Liver (tissue), 9 donors: ENCODE data around the gene AQR. TPM values are rescaled to one million over a fixed set of nuclear protein-coding genes. Genes with fewer than 3 reads are reported as not detected.

ENCODE experiments used
- DNase-seq: peaks from one replicate; pipeline ENCODE4 v3.0.0-alpha.2; 2017; ENCODE audit warnings: low spot score
- H3K27ac ChIP-seq, 2 donors: one replicate each; pipeline ENCODE4 v1.7.0; 2013; ENCODE audit warnings: inconsistent platforms in 2 of 2, low read length in 2 of 2, control low read depth in 1 of 2, low read depth in 1 of 2, mild to moderate bottlenecking in 1 of 2
- H3K27me3 ChIP-seq, 4 donors: one replicate each; pipeline versions ENCODE4 v1.6.1 to v1.7.0; 2013; ENCODE audit warnings: low read length in 3 of 4, inconsistent platforms in 1 of 4, mild to moderate bottlenecking in 1 of 4, moderate library complexity in 1 of 4; ENCODE audit not compliant: control insufficient read depth in 4 of 4, insufficient read depth in 4 of 4
- H3K36me3 ChIP-seq, 4 donors: one replicate each; pipeline versions ENCODE4 v1.6.1 to v1.7.0; 2013; ENCODE audit warnings: low read length in 3 of 4, mild to moderate bottlenecking in 3 of 4, low read depth in 1 of 4, moderate library complexity in 1 of 4; ENCODE audit not compliant: control insufficient read depth in 4 of 4, insufficient read depth in 3 of 4
- H3K4me1 ChIP-seq, 4 donors: one replicate each; pipeline versions ENCODE4 v1.6.1 to v1.7.0; 2013; ENCODE audit warnings: low read length in 3 of 4, mild to moderate bottlenecking in 3 of 4, moderate library complexity in 1 of 4; ENCODE audit not compliant: control insufficient read depth in 4 of 4, insufficient read depth in 4 of 4
- H3K4me3 ChIP-seq, 3 donors: one replicate each; pipeline versions ENCODE4 v1.6.1 to v1.7.0; 2013; ENCODE audit warnings: low read length in 3 of 3, control low read depth in 1 of 3, low read depth in 1 of 3, mild to moderate bottlenecking in 1 of 3
- H3K9ac ChIP-seq, 2 donors: one replicate each; pipeline ENCODE4 v1.7.0; 2013; ENCODE audit warnings: low read length in 2 of 2, mild to moderate bottlenecking in 2 of 2, moderate library complexity in 2 of 2, control low read depth in 1 of 2, low read depth in 1 of 2
- H3K9me3 ChIP-seq, 4 donors: one replicate each; pipeline versions ENCODE4 v1.6.1 to v1.7.0; 2013; ENCODE audit warnings: low read length in 3 of 4; ENCODE audit not compliant: control insufficient read depth in 4 of 4
- CTCF ChIP-seq: fragments of 150-350 bp; IDR thresholded peaks from 2 replicates; pipeline ENCODE4 v1.5.1; 2017; ENCODE audit warnings: improper control_type of control experiment, low read depth, low read length; ENCODE audit not compliant: missing input control
- FOXA1 ChIP-seq: IDR thresholded peaks from 2 replicates; pipeline ENCODE4 v1.6.1; 2016; ENCODE audit warnings: antibody characterized with exemption
- FOXA2 ChIP-seq: IDR thresholded peaks from 2 replicates; pipeline ENCODE4 v1.6.1; 2016; ENCODE audit warnings: antibody characterized with exemption
- HNF4A ChIP-seq, 2 donors: conservative IDR thresholded peaks; 2 replicates each; pipeline ENCODE4 v1.6.1; 2016; ENCODE audit warnings: antibody characterized with exemption in 2 of 2, mild to moderate bottlenecking in 2 of 2
- HNF4G ChIP-seq: IDR thresholded peaks from 2 replicates; pipeline ENCODE4 v1.6.1; 2016; ENCODE audit warnings: antibody characterized with exemption
- JUND ChIP-seq, 2 donors: IDR thresholded peaks; 2 replicates each; pipeline ENCODE4 v1.6.1; 2016; ENCODE audit warnings: antibody characterized with exemption in 2 of 2
- MAX ChIP-seq: IDR thresholded peaks from 2 replicates; pipeline ENCODE4 v1.6.1; 2016; ENCODE audit warnings: antibody characterized with exemption
- NR2F2 ChIP-seq: IDR thresholded peaks from 2 replicates; pipeline ENCODE4 v1.6.1; 2016; ENCODE audit warnings: antibody characterized with exemption
- RAD21 ChIP-seq, 2 donors: IDR thresholded peaks; 2 replicates each; pipeline ENCODE4 v1.6.1; 2016; ENCODE audit warnings: antibody characterized with exemption in 2 of 2, mild to moderate bottlenecking in 2 of 2
- REST ChIP-seq: IDR thresholded peaks from 2 replicates; pipeline ENCODE4 v1.6.1; 2016; ENCODE audit warnings: antibody characterized with exemption, mild to moderate bottlenecking
- RXRA ChIP-seq, 2 donors: IDR thresholded peaks; 2 replicates each; pipeline ENCODE4 v1.6.1; 2017 to 2018; ENCODE audit warnings: antibody characterized with exemption in 2 of 2, mild to moderate bottlenecking in 1 of 2
- SP1 ChIP-seq: IDR thresholded peaks from 2 replicates; pipeline ENCODE4 v1.6.1; 2018; ENCODE audit warnings: antibody characterized with exemption, mild to moderate bottlenecking
- TAF1 ChIP-seq: conservative IDR thresholded peaks from 2 replicates; pipeline ENCODE4 v1.6.1; 2016; ENCODE audit warnings: antibody characterized with exemption, mild to moderate bottlenecking
- WGBS: extraction: QIAGEN DNeasy Blood & Tissue Kit; methylation state at CpG from one replicate; pipeline ENCODE4 v1.1.7; 2013; 5-methylcytosine and 5-hydroxymethylcytosine counted together
- polyA plus RNA-seq, 2 donors: library from polyadenylated mRNA; stranded (reverse) in 1 of 2; unstranded in 1 of 2; fragments of 200-250 nt in 1 of 2; fragments of >200 nt in 1 of 2; fragmentation: Nextera tagmentation in 1 of 2; extraction: Ambion mirVana in 1 of 2; gene quantifications; one replicate each; pipeline versions ENCODE4 v1.2.1 to v1.2.3, GENCODE V29; 2013 to 2015
- total RNA-seq, 2 donors: library from RNA; depleted of rRNA; stranded (reverse); fragments of >200 nt; gene quantifications; one replicate each; pipeline ENCODE4 v1.2.3, GENCODE V29; 2014
- donor health status: healthy.
- donor health status: healthy.
- donor health status: healthy.
- donor health status: healthy.
- donor health status: healthy.

AQR gene
- total and polyA plus RNA-seq, 4 donors: 3.4 to 14.3 (median 8.7) TPM

- no peak overlapping the region for H3K4me3 ChIP-seq
- WGBS: 86% methylated on average over 1 of the region's 1 CpG
- H3K36me3 ChIP-seq: peaks cover 5 to 55% (median 31%) of the 10 kb centered on the region in 4 donors
- no peaks in the 10 kb centered on the region for H3K27me3 ChIP-seq
- no peaks in the 10 kb centered on the region for H3K9me3 ChIP-seq
- TF ChIP-seq FOXA2 (no peak), MAX (no peak), CTCF (no peak), TAF1 (no peak), HNF4A (conservative IDR thresholded peaks at IDR 0.05) (no peak), RXRA (IDR thresholded peaks at IDR 0.05) (no peak), REST (no peak), FOXA1 (no peak), SP1 (no peak)
- no peak for DNase-seq
- no peak overlapping the region for H3K27ac ChIP-seq
- H3K9ac ChIP-seq: no peak overlapping the region
- no peaks in the 10 kb centered on the region for H3K4me1 ChIP-seq
Observed at GRCh38 chr15:34904527-34904926, 65.0 kb downstream of the AQR start.

- no peak for DNase-seq
- peaks cover 0 to 2% (median 0%) of the 10 kb centered on the region in 4 donors for H3K4me1 ChIP-seq
- peaks cover 2 to 44% (median 19%) of the 10 kb centered on the region in 4 donors for H3K36me3 ChIP-seq
- no peak for TF ChIP-seq SP1
- TF ChIP-seq REST: no peak
- TF ChIP-seq CTCF: no peak
- TF ChIP-seq TAF1: no peak
- no peak for TF ChIP-seq NR2F2
- no peak for TF ChIP-seq HNF4G
- TF ChIP-seq JUND (IDR thresholded peaks at IDR 0.05): no peak
- TF ChIP-seq RAD21 (IDR thresholded peaks at IDR 0.05): no peak
- TF ChIP-seq MAX: no peak
- no peak for TF ChIP-seq HNF4A (conservative IDR thresholded peaks at IDR 0.05)
- no peaks in the 10 kb centered on the region for H3K27me3 ChIP-seq
- no peak overlapping the region for H3K27ac ChIP-seq
- WGBS: 96% methylated on average over 7 of the region's 7 CpGs
- H3K9me3 ChIP-seq: no peaks in the 10 kb centered on the region
- no peak overlapping the region for H3K4me3 ChIP-seq
- no peak overlapping the region for H3K9ac ChIP-seq
Observed at GRCh38 chr15:34900748-34901147, 68.8 kb downstream of the AQR start.
